Activated CD8-positive, alpha-beta memory T cell treated with anti-CD3 and anti-CD28 coated beads, Interleukin-2, amount 50 U/mL, for 4 hours (primary cell): ENCODE results near the gene R3HDM2.
"Not testable (repeated sequence)": the region's sequence is repeated elsewhere in the genome, so short reads cannot be mapped to it uniquely, and the experiment has no call there.

Source experiments
- DNase-seq: peaks from one replicate; pipeline ENCODE4 v3.0.0-alpha.2; 2020

Gene R3HDM2

GRCh38 chr12:57452181-57452936 is 21.5 kb upstream of the R3HDM2 start:
- no peak for DNase-seq

- DNase-seq = no peak
Observed at GRCh38 chr12:57451233-57451778, 20.5 kb upstream of the R3HDM2 start.

DNA sequence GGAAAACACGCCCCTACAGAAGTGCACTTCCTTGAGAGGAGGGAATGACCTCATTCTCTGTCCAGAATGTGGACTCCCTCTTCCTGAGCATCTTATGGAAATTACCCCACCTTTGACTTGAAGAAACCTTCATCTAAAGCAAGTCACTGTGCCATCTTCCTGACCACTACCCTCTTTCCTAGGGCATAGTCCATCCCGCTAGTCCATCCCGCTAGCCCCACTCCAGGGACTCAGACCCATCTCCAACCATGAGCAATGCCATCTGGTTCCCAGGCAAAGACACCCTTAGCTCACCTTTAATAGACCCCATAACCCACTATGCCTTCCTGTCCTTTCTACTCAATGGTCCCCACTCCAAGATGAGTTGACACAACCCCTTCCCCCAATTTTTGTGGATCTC is 19.2 kb upstream of the R3HDM2 start:
- DNase-seq = no peak

GRCh38 chr12:57449375-57449774 is 18.5 kb upstream of the R3HDM2 start:
- no peak for DNase-seq

- no peak for DNase-seq
Observed at GRCh38 chr12:57448669-57449068, 17.8 kb upstream of the R3HDM2 start.

- DNase-seq = no peak
Observed at GRCh38 chr12:57446292-57446960, 15.6 kb upstream of the R3HDM2 start.

DNA sequence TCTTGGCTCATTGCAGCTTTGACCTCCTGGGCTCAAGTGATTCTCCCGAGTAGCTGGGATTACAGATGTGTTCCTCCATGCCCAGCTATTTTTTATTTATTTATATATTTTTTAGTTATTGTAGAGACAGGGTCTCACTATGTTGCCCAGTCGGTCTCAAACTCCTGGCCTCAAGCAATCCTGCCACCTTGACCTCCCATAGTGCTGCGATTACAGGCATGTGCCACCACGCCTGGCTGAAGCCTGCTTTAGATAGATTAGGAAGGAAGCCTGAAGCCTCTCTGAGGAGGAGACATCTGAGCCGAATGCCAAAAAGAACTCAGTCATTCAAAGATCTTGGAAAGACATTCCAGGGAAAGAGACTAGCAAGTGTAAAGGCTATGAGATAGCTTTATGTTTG is 13.9 kb upstream of the R3HDM2 start:
- no peak for DNase-seq

DNA sequence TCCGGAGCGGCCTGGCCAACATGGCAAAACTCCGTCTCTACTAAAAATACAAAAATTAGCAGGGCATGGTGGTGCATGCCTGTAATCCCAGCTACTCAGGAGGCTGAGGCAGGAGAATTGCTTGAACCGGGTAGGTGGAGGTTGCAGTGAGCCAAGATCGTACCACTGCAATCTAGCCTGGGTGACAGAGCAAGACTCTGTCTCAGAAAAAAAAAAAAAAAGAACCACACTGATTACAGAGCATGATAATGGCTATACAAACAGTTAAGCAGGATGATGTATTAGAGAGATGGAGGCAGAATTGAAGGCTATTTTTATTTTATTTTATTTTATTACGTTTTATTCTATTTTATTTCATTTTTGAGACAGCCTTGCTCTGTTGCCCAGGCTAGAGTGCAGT is 13.5 kb upstream of the R3HDM2 start:
- DNase-seq = not testable (repeated sequence)

DNA sequence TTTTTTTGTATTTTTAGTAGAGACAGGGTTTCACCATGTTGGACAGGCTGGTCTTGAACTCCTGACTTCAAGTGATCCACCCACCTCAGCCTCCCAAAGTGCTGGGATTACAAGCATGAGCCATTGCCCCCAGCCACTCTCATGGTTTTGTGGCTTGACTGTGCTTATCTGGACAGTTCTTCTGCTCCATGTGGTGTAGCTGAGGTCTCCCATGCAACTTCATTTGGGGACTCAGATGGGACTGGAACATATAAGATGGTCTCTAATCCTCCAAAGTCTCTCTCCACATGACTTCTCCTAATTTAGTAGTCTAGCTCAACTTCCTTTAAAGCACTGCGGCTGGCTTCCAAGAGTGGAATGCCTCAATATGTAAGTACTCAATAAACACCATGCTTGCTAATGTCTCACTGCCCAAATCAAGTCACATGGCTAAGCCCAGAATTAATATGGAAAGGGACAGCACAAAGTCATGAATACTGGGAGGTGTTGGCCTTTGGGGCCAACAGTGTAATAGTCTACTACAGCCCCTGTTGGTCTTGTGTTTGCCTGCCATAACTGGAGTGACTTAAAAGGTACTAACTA is 11.1 kb upstream of the R3HDM2 start:
- no peak for DNase-seq

DNA sequence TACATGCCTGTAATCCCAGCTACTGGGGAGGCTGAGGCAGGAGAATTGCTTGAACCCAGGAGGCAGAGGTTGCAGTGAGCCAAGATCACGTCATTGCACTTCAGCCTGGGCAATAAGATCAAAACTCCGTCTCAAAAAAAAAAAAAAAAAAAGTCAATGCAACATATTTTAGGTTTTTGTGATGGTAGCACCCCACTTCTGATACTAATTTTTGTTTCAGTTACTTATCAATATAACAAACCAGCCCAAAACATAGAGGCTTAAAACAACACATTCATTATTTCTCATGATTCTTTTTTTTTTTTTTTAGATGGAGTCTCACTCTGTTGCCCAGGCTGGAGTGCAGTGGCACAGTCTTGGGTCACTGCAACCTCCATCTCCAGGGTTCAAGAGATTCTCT is 10.6 kb upstream of the R3HDM2 start:
- not testable (repeated sequence) for DNase-seq

DNA sequence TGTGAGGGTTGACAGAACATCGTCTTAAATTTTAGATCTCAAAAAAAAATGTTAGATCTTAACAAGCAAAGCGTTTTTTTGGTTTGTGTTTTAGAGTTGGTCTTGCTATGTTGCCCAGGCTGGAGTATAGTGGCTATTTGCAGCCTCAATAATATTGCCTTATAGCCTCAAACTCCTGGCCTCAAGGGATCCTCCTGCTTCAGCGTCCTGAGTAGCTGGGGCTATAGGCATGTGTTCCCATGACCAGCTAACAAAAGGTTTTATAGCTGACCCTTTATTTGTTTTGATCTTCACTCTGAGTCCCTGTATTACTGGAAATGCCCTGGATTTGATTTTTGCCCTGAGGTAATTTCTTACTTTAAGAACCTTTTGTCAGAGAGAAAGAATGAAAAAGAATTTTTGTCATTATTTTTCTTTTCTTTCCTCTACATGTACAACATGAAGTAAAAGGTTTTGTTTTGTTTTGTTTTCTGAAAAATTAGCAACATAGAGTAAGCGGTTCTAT is 9.0 kb upstream of the R3HDM2 start:
- no peak for DNase-seq

GRCh38 chr12:57438400-57438799 is 7.6 kb upstream of the R3HDM2 start:
- no peak for DNase-seq

DNA sequence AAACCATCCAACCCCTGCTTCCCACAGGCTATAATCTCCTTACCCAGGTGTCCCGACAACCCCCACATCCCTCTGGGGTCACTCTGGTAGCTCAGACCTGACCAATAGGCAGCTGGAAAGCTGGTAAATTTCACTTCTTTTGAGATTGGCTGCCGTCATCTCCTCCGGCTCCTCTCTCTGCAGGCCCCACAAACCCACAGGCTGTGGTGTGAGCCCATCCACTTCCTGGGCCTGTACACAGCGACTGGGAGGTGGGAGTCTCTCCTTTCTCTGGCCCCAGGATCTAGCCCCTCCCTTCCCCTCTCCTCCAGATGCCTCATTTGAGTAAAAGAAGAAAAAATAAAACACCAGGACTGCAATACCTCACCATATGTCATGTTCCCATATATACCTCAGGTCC is 4.5 kb upstream of the R3HDM2 start:
- DNase-seq = no peak

- DNase-seq = no peak
Observed at GRCh38 chr12:57434517-57435223, 3.8 kb upstream of the R3HDM2 start, which contains the start of gene INHBC. Gene INHBC, plus strand, starts transcription at chr12:57434784. Its CDS starts 103 bp downstream, at chr12:57434887.

DNA sequence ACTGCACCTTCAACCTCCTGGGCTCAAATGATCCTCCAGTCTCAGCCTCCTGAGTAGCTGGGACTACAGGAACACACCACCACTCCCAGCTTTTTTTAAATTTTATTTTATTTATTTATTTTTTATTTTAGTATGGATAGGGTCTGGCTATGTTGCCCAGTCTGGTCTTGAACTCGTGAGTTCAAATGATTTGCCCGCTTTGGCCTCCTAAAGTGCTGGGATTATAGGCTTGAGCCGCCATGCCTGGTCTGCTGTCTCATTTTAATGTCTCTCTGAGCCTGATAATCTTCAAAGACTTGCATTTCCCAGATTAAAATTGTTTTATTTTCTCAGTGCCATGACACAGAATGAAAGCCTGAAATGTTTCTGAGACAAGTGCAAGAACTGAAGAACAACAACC is 2.5 kb upstream of the R3HDM2 start:
- DNase-seq = no peak

DNA sequence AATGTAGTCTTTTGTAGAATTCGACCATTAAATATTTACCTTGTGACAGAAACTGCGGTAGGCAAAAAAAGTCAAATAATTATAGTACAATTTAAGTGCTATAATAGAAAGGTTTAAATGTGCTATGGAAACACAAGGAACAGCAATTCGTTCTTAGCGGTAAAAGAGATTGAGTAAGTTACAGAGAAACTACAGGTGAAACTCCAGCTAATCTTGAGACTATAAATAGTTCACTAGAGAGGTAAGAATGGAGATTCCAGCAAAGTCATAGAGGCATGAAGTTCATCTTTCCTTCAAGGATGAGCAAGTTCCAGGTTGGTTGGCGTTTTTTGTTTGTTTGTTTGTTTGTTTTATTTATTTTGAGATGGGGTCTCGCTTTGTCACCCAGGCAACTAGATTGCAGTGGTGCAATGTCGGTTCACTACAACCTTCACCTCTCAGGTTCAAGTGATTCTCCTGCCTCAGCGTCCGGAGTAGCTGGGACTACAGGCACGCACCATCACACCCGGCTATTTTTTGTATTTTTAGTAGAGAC is 878 bp upstream of the R3HDM2 start:
- DNase-seq = no peak

GRCh38 chr12:57430112-57430930 is 522 bp downstream of the R3HDM2 start:
- DNase-seq = no peak

DNA sequence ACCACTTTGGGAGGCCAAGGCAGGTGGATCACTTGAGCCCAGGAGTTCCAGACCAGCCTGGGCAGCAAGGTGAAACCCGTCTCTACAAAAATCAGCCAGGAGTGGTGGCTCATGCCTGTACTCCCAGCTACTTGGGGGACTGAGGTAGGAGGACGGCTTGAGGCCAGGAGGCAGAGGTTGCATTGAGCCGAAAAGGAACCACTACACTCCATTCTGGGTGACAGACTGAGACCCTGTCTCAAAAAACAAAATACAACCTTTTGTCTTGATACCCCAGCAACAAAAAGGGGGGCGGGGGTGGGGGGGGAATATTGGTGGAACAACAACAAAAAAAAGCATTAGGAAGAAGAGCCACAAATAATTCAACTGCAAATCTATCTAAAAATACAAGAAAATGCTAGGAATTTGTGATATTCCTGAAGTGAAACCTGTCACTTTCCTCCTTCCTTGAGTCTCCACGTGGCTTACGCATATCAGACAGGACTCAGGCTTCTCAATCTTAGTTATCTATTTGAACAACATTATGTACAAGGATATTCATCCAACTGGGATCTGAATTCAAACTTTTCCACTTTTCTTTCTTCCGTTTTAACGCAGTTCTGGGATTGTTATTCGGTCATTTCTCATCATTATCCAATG is 1.3 kb downstream of the R3HDM2 start:
- no peak for DNase-seq

DNA sequence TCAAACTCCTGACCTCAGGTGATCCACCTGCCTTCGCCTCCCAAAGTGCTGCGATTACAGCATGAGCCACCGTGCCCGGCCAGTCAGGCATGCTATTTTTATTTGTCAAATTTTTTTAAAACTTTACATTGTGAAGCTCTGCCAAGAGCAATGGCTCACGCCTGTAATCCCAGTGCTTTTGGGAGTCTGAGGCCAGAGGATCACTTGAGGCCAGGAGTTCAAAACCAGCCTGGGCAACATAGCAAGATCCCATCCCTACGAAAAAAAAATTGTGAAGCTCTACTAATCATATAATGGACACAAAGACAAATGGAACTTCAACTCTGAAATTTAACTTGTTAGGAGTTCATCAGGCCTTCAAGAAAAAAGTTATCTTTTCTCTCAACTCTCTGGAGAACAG is 1.9 kb downstream of the R3HDM2 start:
- DNase-seq = no peak

DNA sequence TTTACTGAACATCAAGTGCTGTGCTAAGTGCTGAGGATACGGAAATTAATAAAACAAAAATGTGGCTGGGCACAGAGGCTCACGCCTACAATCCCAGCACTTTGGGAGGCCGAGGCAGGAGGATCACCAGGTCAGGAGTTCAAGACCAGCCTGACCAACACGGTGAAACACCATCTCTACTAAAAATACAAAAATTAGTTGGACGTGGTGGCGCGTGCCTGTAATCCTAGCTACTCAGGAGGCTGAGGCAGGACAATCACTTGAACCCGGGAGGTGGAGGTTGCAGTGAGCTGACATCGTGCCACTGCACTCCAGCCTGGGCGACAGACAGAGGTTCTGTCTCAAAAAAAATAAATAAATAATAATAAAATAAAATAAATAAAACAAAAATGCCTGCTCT is 3.9 kb downstream of the R3HDM2 start:
- DNase-seq = not testable (repeated sequence)

- no peak for DNase-seq
Observed at GRCh38 chr12:57420482-57420881, 10.4 kb downstream of the R3HDM2 start.
